LNCaP clone FGC (cell line): ENCODE results near the gene UBASH3A.

Experiments used
- DNase-seq: peaks from one replicate; pipeline ENCODE4 v3.0.0-alpha.2; 2011; ENCODE audit warnings: low read depth
- H3K4me3 ChIP-seq: 2 replicates; pipeline ENCODE4 v1.5.1; 2011; ENCODE audit warnings: mild to moderate bottlenecking, low read depth, low read length, control low read depth
- CTCF ChIP-seq: IDR thresholded peaks from 2 replicates; pipeline ENCODE4 v1.5.1; 2012; ENCODE audit warnings: mild to moderate bottlenecking; ENCODE audit not compliant: control insufficient read depth, insufficient read depth; ENCODE audit errors: extremely low read depth

UBASH3A gene

DNA sequence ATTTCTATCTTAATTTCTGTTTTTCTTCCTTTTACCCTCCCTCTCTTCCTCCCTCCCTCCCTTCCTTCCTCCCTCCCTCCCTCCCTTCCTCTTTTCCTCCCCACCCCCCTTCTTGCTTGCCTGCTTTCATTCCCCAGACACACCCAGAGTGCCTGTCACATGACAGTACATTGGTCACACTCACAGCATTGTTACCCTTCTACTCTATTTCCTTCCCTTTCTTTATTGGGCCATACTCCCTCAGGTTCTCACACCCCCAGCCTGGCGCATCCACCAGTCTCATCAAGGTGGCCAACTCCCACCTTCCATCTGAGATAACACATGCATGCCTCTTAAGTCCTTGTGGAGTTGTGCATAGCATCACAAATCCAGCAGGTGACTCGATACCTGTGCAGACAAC lies 18.7 kb upstream of the UBASH3A start:
- DNase-seq: no peak
- no peak for TF ChIP-seq CTCF
- no peak overlapping the region for H3K4me3 ChIP-seq

DNA sequence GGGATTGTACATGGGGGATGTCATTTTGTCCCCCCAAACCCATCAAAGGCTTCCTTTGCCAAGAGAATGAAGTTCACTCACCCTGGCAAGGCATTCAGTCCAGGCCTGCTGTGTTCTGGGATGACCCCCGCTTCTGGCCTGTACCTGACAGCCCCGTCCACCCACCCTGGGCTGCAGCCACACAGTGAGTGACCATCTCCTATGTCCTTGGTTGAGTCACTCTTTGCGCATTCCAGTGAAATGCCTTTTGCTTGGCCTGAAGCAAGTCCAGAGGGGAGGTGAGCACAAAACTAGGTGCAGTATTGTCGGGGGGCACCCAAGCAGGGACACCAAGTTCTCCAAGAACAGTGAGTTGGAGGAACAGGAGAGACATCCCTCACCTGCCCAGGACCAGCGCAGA lies 18.1 kb upstream of the UBASH3A start:
- H3K4me3 ChIP-seq: no peak overlapping the region
- no peak for TF ChIP-seq CTCF
- no peak for DNase-seq

DNA sequence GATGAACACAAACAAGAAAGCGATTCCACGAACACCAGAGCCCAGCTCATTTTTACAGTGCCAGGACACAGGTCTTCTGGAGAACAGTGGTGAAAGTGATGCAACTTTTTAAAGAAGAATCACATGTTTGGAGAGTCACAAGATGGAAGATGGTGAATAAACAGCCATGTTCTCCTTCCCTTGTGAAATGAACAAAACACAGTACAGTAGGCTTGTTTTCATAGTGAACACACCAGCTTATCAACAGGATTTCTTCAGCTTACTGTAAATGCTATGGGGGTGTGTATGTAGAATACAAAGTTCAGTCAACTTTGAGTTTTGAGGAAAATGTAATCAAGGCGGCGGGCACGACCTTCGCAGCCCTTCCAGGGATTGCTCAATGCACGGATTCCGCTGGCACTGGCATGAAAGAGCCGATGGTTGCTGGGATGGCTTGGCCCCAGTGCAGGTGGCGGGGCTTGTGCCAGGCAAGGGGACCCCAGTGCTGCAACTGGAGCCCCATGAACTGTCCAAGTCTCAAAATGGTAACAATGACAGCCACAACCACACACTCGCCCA lies 17.6 kb upstream of the UBASH3A start:
- no peak for DNase-seq
- TF ChIP-seq CTCF: no peak
- no peak overlapping the region for H3K4me3 ChIP-seq

GRCh38 chr21:42387164-42387563 lies 16.5 kb upstream of the UBASH3A start:
- H3K4me3 ChIP-seq: no peak overlapping the region
- no peak for TF ChIP-seq CTCF
- no peak for DNase-seq

DNA sequence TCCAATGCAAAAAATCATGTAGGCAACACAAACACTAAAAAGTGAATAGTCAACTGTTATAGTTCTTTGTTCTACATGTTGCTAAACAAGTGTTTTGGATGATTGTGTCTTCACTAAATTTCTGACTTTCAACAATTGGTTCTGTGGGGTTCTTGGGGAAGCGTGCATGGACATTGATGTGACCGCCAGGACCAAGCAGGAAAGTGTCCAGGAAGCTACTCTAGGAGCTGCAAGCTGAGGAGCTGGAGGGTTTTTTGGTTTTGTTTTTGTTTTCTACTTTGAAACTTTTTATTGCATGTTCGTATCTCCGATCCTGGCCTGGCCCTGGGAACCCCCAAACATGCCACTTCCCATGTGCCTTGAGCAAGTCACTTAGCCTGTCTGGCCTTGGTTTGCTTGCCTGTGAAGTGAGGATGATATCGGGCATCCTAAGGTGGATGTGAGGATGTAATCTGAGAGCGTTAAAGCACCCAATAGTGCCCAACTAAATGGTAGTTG lies 15.8 kb upstream of the UBASH3A start:
- DNase-seq: no peak
- no peak overlapping the region for H3K4me3 ChIP-seq
- TF ChIP-seq CTCF: no peak

DNA sequence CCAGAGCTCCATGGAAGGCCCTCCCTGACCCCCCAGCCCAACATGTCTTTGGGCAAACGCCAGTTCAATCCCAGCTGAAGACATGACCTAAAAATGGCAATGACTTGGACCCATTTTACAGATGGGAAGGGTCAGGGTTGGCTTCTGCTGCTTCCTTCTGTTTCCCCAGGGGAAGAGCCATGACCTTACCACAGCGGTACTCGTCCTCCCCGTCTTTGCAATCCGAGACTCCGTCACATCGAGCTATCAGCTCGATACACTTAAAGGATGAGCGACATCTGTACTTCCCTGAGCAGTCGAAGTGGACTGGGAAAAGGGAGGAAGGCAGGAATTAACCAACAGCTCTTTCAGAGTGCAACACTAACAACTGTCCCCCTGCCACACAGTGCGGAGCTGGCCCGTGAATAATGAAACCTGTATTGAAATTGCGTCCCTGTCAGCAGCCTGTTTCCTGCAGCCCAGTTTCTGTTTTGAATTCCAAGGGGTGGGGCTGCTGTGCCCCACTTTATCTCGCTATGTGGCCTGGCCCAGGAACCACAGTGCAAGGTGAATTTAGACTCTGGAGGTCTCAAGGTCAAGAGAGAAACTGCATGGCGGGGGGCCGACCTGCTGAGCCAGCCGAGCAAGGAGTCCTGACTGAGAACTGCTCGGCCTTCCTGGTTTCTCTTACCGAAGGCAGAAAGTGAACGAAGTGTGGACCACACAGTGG lies 14.8 kb upstream of the UBASH3A start:
- DNase-seq: no peak
- no peak overlapping the region for H3K4me3 ChIP-seq
- TF ChIP-seq CTCF: no peak

GRCh38 chr21:42389449-42389835 lies 14.3 kb upstream of the UBASH3A start:
- TF ChIP-seq CTCF: no peak
- no peak for DNase-seq
- no peak overlapping the region for H3K4me3 ChIP-seq
